Stimulated activated CD4-positive, alpha-beta T cell treated with anti-CD3 and anti-CD28 coated beads, Interleukin-12 subunit alpha, Interleukin-12 subunit beta, amount 100 ng/mL, for 24 hours (primary cell): Measurements from ENCODE around the gene DIP2B.
"Not testable (repeated sequence)": the region's sequence is repeated elsewhere in the genome, so short reads cannot be mapped to it uniquely, and the experiment has no call there.

Experiments used
- DNase-seq, 2 experiments: peaks; one replicate each; pipeline ENCODE4 v3.0.0-alpha.2; 2020; ENCODE audit warnings: low read depth in 2 of 2

DIP2B gene

DNA sequence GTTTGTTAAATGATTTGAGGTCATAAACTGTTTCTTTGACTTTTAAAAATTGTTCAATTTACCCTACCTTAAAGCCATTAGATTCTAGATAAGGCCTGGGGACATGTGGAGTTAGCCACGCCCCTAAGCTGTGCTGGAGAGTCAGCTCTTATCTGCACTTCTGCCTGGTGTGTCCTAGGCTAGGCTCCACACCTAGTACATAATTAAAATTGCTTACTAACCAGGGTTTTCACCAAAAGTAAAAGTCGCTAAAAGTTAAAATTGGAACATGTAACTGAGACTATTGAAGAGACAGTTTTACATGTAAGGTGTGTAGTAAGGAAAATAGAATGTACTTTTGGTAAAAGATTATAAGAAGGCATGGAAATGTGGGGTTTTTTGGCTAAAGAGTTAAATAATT is 264.0 kb downstream of the DIP2B start:
- DNase-seq: not testable (repeated sequence)

DNA sequence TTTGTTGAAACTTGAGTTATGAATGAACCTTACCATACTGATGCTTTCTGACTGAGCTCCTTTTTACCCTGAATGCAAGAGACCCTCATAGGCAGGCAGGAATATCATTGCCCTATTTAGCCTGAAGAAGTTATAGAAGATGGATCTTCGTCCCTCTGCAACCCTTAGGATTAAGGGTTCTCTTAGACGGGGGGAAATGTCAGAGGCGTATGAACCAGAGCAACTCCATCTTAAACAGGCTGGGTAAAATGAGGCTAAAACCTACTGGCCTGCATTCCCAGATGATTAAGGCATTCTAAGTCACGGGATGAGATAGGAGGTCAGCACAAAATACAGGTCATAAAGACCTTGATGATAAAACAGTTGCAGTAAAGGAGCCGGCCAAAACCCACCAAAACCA is 266.6 kb downstream of the DIP2B start:
- no peak for DNase-seq

DNA sequence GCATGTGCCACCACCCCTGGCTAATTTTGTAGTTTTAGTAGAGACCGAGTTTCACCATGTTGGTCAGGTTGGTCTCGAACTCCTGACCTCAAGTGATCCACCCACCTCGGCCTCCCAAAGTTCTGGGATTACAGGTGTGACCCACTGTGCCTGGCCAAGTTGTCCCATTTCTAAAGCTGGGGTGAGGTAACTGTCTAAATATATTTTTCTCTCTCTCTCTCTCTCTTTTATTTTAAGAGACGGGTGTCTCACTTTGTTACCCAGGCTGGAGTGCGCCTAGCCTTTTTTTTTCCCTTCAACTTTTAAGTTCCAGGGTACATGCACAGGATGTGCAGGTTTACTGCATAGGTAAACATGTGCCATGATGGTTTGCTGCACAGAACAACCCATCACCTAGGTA is 267.7 kb downstream of the DIP2B start:
- DNase-seq: no peak

DNA sequence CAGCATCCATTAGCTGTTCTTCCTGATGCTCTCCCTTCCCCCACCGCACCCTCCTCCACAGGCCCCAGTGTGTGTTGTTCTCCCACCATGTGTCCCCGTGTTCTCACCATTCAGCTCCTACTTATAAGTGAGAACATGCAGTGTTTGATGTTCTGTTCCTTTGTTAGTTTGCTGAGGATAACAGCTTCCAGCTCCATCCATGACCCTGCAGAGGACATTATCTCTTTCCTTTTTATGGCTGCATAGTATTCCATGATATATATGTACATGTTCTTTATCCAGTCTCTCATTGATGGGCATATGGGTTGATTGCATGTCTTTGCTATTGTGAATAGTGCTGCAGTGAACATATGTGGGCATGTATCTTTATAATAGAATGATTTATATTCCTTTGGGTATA is 268.1 kb downstream of the DIP2B start:
- no peak for DNase-seq

DNA sequence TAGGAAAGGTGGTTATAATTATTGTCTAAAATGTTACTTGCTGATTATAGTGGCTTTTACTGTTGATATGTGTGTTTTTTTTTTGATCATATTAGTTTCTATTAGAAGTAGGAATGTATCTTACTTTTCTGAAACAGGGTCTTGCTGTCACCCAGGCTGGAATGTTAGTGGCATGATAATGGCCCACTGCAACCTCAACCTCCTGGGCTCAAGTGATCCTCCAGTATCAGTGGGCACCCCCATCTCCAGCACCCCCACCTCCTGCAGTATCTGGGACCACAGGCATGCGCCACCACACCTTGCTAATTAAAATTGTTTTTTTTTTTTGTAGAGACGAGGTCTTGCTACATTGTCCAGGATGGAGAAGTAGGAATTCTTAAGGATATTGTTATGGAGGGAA is 270.5 kb downstream of the DIP2B start:
- DNase-seq: no peak

DNA sequence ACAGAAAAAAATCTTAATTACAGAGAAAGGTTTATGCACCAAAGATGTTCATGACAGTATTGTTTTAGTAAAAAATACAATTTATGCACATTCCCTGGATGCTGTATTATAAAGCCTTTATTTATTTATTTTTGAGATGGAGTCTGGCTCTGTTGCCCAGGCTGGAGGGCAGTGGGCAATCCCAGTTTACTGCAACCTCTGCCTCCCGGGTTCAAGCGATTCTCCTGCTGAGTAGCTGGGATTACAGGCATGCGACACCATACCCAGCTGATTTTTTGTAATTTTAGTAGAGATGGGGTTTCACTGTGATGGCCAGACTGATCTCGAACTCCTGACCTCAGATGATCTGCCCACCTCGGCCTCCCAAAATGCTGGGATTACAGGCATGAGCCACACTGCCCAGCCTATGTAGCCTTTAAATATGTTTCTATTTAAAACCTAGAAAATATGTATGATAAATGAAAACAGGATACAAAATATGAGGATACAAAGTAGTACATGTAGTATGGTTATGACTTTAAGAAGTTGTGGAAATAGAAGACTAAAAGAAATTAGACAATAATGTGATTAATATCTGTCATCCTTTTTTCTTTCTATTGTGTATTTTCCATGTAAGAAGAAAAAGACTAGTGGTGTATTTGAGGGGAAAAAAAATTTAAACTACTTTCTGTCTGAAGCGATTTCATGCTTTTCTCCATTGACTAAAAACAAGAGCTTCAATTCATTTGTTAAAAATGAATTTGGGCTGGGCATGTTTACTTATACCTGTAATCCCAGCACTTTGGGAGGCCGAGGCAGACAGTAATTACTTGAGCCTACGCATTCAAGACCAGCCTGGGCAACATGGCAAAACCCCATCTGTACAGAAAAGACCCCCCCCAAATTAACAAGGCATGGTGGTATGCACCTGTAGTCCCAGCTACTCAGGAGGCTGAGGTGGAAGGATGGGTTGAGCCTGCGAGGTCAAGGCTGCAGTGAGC is 272.3 kb downstream of the DIP2B start:
- DNase-seq: no peak

DNA sequence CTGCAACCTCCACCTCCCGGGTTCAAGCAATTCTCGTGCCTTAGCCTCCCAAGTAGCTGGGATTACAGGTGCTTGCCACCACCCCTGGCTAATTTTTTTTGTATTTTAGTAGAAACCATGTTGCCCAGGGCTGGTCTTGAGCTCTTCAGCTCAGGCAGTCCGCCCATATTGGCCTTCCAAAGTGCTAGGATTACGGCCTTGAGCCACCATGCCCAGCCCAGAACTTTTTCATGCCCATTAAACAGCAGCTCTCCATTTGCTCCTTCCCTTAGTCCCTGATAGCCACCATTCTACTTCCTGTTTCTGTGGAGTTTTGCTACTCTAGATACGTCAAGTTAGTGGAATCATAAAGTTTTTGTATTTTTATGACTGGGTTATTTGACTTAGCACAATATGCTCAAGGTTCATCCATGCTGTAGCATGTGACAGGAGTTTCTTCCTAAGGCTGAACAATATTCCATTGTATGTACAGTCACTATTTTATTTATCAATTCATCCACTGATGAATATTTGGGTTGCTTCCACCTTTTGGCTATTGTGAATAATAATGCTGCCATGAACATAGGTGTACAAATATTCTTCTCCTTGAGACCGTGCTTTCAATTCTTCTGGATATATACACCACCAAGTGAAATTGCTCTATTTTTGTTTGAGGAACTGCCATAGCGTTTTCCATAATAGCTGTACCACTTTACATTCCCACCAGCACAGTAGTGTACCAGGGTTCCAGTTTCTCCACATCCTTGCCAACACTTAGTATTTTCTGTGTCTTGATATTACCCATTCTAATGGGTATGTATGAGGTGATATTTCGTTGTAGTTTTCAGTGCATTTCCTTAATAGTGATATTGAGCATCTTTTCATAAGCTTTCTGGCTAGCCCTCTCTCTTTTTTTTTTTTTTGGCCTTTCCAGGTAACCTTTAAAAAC is 274.1 kb downstream of the DIP2B start:
- DNase-seq: no peak

DNA sequence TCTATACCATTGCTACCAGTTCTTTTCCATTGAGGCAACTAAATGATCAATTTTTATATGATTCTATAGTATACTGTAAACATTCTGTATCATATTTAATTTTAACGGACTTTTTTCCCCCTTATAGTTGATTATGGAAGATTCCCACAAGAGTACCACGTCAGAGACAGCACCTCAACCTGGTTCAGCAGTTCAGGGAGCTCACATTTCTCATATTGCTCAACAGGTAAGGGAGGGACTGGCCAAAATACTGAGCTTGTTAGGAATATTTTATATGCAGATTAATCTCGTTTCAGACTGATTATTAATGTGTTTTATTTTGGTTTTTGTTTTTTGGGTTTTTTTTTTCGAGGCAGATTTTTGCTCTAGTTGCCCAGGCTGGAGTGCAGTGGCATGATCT is 275.2 kb downstream of the DIP2B start:
- DNase-seq: no peak

DNA sequence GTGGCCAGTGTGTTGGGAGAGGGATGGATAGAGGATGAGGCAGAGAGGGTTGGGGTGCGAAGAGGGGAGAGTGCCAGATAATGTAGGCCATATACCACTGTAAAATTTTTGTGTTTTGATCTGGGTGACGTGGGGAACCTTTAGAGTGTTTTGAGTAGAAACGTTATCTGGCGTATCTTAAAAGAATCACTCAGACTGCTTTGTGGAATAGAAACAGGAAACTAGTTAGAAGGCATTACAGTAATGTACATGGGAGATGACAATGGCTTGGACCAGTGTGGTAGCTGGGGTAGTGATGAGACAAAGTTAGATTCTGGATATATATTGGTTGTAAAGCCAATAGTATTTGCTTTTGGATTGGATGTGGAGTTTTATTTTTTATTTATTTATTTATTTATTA is 279.7 kb downstream of the DIP2B start:
- no peak for DNase-seq

DNA sequence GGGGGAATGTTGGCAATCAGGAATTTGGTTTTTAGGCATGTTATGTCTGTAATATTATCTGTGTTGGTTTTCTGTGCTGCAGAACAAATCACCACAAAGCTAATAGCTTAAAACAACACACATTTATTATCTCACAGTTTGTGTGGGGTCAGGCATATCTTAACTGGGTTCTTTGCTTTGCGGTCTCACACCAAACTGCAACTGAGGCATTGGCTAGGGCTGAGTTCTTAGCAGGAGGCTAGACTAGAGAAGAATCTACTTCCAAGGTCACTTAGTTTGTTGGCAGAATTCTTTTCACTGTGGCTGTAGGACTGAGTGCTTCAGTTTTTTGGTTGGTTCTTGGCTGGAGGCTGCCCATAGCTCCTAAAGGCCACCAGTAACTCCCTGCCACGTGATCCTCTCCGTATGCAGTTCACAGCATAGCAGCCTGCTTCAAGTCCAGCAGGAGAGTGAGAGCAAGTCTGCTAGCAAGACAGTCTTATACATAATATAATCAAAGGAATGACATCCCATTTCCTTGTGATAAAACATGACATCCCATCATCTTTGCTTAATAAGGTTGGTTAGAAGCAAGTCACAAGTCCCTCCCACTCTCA is 280.7 kb downstream of the DIP2B start:
- no peak for DNase-seq

DNA sequence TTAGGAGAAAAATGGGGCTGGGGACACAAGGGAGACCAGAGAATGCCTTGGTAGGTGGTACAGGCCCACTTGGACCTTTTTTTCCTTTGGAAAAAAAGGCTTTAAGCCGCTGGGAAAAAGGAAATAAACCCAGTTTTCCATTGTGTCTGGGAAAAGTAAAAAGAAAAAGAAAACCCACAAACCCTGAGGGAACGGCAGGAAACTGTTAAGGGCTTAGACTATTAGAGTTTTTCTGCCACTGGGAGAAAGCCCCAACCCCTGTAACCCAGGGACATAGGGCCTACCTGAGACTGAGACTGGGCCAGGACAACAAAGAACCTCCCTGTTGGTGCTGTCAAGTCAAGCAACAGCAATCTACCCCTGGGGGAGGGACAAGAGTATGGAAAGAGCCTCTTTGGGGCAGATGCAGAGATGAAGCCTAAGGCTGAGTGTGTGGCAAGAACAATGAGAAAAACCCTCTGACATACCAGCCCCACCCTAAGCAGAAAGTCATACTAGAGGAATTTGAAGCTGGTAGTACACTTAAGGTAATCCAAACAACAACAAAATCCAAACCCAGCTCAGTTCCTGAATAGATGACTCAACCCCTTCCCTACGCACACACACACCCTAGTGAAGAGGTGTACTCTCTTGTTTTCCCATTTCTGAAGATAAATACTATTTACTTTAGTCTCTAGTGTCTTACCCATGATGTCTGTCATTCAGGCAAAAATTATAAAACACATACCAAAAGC is 281.9 kb downstream of the DIP2B start:
- no peak for DNase-seq

DNA sequence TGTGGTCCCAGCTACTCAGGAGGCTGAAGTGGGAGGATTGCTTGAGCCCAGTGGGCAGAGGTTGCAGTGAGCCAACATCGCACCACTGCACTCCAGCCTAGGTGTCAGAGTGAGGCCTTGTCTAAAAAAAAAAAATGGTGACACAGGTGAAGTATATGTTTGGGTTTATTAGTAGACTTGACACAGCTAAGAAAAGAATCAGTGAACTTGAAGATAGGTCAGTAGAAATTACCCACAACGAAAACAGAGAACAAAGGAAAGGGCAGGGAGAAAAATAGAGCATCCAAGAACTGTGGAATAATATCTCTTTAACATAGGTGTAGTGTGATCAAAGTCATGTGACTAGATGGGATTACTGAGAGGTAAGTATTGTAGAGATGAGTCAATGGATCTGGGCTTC is 282.8 kb downstream of the DIP2B start:
- DNase-seq: no peak

DNA sequence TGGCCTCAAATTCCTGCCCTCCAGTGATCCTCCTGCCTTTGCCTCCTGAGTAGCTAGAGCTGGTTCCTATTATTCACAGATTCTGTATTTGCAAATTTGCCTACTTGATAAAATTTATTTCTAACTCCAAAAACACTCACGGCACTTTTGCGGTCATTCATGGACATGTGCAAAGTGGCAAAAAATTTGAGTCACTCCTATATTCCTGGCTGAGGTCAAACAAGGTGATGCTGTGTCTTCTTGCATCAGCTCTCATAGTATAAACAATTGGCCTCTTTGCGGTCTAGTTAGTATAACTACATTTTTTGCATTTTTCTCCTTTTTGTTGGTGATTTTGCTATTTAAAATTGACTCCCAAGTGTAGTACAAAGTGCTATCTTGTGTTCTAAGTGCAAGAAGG is 283.8 kb downstream of the DIP2B start:
- no peak for DNase-seq

DNA sequence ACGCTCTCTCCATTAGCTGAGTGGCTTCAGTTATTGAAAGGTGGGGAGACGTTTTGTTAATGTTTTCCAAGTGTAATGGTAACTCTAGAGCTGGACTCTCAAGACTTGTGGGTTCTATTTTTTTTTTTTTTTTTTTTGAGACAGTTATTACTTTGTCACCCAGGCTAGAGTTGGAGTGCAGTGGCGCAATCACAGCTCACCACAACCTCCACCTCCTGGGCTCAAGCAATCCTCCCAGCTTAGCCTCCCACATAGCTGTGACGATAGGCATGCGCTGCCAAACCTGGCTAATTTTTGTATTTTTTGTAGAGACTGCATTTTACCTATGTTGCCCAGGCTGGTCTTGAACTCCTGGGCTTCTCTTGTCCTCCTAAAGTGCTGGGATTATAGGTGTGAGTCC is 285.3 kb downstream of the DIP2B start:
- DNase-seq: no peak
